SK-N-SH (cell line): ENCODE measurements around the gene ARHGAP27.

Source experiments
- CTCF ChIP-seq: fragments of 200-600 bp; sonication (generic); IDR thresholded peaks from 2 replicates; pipeline ENCODE4 v1.6.1; 2017; ENCODE audit warnings: antibody characterized with exemption, mild to moderate bottlenecking, moderate library complexity
- SIN3A ChIP-seq: IDR thresholded peaks from 2 replicates; pipeline ENCODE4 v1.6.1; 2012; ENCODE audit warnings: low read depth, mild to moderate bottlenecking, low read length, moderate library complexity, borderline replicate concordance
- TCF12 ChIP-seq: IDR thresholded peaks from 2 replicates; pipeline ENCODE4 v1.4.0; 2012

GRCh38 chr17:45363498-45363897 is 69.2 kb downstream of the ARHGAP27 start:
- TF ChIP-seq TCF12 (no peak), CTCF (no peak), SIN3A (no peak)
